ENCODE measurements around the gene PLA2G3.
"Not testable (repeated sequence)": the region's sequence is repeated elsewhere in the genome, so short reads cannot be mapped to it uniquely, and the experiment has no call there.

PLA2G3 gene

GRCh38 chr22:31100762-31101525, 39.4 kb downstream of the PLA2G3 start:
- DNase-seq (ENCODE audit: low read depth in 2 of 2, low spot score in 1 of 2): no peak

GRCh38 chr22:31099841-31100761, 40.2 kb downstream of the PLA2G3 start:
- no peak for DNase-seq (ENCODE audit: low read depth in 2 of 2, low spot score in 1 of 2)

GRCh38 chr22:31099386-31099785, 40.9 kb downstream of the PLA2G3 start:
- no peak for DNase-seq (ENCODE audit: low read depth in 2 of 2, low spot score in 1 of 2)

GRCh38 chr22:31098632-31099110, 41.6 kb downstream of the PLA2G3 start:
- DNase-seq (ENCODE audit: low read depth in 2 of 2, low spot score in 1 of 2): no peak

- DNase-seq (ENCODE audit: low read depth in 2 of 2, low spot score in 1 of 2): no peak
Observed at GRCh38 chr22:31097941-31098631, 42.2 kb downstream of the PLA2G3 start.

- DNase-seq (ENCODE audit: low read depth in 2 of 2, low spot score in 1 of 2): not testable (repeated sequence)
Observed at GRCh38 chr22:31097539-31097938, 42.8 kb downstream of the PLA2G3 start.

GRCh38 chr22:31096657-31097279, 43.5 kb downstream of the PLA2G3 start:
- no peak for DNase-seq (ENCODE audit: low read depth in 2 of 2, low spot score in 1 of 2)

- no peak for DNase-seq (ENCODE audit: low read depth in 2 of 2, low spot score in 1 of 2)
Observed at GRCh38 chr22:31095637-31096249, 44.6 kb downstream of the PLA2G3 start.

GRCh38 chr22:31094741-31095140, 45.6 kb downstream of the PLA2G3 start:
- no peak for DNase-seq (ENCODE audit: low read depth in 2 of 2, low spot score in 1 of 2)

- no peak for DNase-seq (ENCODE audit: low read depth in 2 of 2, low spot score in 1 of 2)
Observed at GRCh38 chr22:31094021-31094551, 46.2 kb downstream of the PLA2G3 start.

- no peak for DNase-seq (ENCODE audit: low read depth in 2 of 2, low spot score in 1 of 2)
Observed at GRCh38 chr22:31093086-31093850, 47.0 kb downstream of the PLA2G3 start.

GRCh38 chr22:31092161-31092560, 48.1 kb downstream of the PLA2G3 start:
- DNase-seq (ENCODE audit: low read depth in 2 of 2, low spot score in 1 of 2): no peak

GRCh38 chr22:31091106-31091975, 49.0 kb downstream of the PLA2G3 start:
- DNase-seq (ENCODE audit: low read depth in 2 of 2, low spot score in 1 of 2): no peak

GRCh38 chr22:31090217-31091085, 49.9 kb downstream of the PLA2G3 start:
- DNase-seq (ENCODE audit: low read depth in 2 of 2, low spot score in 1 of 2): no peak

GRCh38 chr22:31089160-31090100, 50.9 kb downstream of the PLA2G3 start:
- no peak for DNase-seq (ENCODE audit: low read depth in 2 of 2, low spot score in 1 of 2)

- DNase-seq (ENCODE audit: low read depth in 2 of 2, low spot score in 1 of 2): no peak
Observed at GRCh38 chr22:31088233-31088986, 51.9 kb downstream of the PLA2G3 start.
